GM21360 (cell line): ENCODE results near the gene PRSS27.

Experiments used
- ATAC-seq: cut with Tn5 transposase; IDR thresholded peaks from one replicate; pipeline ENCODE4 v1.9.1; 2021; ENCODE audit warnings: mild to moderate bottlenecking, moderate library complexity; ENCODE audit not compliant: unreplicated experiment

The PRSS27 gene

DNA sequence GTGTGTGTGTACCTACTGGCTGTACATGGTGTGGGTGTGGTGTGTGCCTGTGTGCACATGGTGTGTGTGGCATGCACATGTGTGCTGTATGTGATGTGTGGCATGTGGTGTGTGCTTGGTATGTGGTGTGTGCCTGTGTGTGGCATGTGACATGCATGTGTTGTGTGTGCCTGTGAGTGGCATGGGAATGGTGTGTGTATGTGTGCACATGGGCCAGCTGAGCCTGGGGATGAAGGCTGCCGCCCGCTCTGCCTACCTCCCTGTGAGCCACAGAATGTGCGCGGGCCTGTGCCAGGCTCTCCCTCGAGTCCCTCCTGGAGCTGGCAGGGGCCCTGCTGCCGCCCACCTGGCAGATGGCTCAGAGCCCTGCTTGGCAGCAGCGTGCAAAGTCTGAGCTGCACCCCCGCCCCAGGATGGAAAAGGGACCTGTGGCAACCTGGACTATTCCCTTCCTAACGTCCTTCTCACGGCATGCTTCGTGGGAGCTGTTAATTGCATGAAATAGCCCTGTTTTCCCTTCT, 9.3 kb downstream of the PRSS27 start:
- no peak for ATAC-seq

DNA sequence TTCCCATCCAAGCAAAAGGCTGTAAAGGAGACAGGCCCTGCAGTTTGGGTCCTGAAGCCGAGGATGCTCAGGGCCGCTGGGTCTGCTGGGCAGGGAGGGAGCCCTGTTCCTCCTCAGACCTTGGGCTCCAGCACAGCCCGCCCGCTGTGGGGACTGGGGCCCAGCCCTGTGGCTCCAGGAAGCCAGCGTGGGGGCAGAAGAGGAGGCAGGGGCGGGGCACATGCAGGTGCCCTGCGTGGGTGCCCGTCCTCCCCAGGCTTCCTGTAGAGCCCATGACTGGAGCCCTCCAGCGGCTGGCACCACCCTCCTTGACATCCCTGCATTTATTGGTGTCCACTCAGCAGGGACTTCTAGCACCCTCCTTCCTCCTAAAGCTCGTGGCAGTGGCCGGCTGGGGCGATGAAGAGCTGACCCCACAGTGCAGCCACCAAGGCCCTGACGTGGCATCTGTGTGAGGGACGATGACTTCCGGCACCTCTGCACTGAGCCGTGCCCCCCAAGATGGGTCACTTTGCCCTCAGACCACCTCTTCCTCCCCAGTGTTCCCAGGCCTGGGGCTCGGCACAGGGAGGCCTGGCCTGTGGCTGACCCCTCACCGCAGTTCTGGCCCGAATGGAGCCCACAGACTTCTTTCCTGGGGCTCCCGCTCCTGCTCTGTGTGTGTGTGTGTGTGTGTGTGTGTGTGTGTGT, 9.9 kb downstream of the PRSS27 start:
- ATAC-seq, result no peak

DNA sequence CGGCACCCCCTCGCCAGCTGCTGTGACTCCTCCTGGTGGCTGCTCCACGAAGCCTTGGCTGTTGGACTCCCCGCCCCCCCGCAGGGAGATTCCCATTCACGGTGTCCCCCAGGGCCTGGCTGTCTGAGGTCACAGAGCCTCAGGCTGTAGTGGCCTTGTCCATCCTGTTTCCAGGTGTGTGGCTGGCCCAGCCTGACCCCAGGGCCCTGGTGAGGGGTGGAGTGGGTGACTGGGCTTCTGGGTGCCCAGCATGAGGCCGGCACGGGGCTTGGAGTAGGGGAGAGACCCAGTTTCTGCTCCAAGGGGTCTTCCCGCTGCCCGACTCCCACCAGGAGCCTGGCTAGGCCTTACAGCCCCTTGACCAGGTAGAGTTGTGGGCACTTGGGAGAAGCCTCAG, 10.4 kb downstream of the PRSS27 start:
- no peak for ATAC-seq

DNA sequence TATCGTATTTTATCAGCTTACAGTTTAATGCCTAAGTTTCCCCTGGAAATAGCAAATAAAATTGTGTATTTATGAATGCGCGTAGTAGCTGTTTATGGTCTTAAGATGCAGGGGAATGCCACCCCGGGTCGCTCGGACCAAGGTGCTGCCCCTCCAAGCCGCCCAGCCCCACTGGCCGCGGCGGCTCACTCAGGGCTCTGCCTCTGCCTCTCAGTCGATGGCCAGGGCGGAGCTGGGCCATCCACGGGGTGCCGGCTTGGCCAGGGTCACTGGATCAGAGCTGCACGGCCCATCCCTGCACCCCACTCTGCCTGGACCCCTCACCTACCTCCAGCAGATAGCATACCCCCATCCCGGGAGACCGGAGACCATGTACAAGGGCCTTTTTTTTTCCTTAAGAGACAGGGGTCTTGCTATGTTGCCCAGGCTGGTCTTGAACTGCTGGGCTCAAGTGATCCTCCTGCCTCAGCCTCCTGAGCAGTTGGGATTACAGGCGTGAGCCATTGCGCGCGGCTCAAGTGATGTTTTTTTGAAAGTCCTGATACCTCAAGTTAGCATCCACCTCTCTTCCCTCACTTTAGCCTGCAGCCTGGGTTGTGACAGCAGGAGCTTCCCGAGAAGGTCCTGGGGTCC, 11.0 kb downstream of the PRSS27 start:
- ATAC-seq, result no peak

DNA sequence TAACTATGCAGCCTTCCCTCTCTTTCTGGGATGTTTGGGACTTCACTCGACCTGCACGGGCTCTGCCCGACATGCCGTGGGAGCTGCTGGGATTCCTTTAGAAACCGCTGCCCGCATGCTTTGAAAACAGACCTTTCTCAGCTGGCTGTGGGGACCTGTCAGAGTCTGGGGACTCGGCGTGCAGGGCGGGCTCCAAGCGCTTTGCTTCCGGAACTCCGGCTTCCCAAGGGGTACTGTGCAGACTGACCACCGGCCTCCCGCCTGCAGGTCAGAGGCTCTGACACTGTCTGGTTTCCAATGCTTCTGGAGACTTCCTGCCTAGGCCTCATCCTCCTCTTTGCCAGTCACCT, 11.8 kb downstream of the PRSS27 start:
- no peak for ATAC-seq

DNA sequence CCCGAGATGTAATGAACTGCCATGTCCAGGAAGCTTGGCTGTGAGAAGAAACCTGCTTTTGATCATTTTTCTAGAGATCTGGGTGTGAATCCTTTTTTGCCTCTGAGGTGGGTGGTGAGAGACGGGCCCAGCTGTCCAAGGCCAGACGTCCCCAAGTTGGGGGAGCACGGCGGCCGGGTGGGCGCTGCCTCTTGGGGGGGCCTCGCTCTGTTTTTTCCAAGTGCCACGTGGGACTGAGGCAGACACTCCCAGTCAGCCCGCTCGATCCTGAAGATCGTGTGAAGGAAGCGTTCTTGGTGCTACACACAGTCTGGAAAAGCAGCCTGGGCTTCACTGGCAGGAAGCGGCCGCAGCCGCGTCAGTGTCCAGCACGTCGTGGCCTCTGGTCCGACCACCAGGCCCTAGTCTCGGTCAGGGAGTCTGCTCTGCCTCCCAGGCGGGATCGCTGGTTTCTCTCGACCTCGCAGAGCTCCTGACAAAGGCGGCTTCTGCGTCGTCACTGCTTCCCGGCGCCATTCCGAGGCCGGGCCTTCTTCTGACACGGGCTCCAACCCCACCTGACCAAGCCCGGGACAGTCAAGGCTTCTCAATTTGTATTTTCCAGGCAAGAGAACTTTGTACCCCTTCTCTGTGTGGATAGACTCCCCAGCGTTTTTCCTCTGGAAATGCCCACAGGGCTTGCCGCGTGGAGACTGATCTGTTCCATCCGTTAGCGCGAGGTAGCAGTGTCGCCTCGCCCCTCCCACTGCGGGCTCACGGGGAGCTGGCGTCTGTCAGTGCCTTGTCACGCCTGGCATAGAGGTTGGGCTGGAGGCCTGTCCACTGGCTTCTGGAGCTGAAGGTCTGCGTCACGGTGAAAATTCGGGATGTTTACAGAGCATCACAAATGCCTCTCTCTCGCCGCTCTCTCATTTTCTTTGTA, 12.4 kb downstream of the PRSS27 start:
- ATAC-seq, result no peak

DNA sequence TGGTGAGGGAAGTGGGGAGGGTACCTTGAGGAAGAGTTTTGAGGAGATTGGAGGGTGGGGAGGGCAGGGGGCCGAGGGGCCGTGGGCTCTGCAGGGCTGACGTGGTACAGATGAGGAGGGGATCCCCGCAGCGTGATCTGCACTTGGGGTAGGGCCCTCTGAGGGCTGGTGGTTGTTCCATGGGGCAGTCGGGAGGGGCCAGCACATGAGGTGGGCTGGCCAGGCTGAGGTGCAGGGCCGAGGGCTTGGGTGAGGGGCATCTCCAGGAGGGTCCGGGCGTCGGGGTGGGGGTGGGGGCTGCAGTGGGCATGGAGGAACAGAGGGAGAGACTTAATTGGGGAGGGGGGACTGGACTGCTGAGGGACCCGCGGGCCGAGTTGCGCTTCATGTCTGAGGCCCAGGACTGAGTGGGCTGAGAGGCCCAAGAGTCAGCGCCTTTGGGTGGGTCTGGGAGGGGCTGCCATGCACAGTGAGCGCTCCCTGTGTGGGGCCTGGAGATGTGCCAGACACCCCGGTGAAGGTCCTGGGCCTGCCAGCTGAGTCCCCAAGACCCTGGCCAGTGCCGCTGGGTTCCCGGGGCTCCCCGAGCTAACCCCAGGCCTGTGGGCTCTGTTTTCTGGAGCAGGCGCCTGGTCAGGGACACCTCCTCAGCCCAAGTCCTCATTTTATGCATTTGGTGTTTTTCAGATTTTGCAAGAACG, 13.3 kb downstream of the PRSS27 start:
- no peak for ATAC-seq

DNA sequence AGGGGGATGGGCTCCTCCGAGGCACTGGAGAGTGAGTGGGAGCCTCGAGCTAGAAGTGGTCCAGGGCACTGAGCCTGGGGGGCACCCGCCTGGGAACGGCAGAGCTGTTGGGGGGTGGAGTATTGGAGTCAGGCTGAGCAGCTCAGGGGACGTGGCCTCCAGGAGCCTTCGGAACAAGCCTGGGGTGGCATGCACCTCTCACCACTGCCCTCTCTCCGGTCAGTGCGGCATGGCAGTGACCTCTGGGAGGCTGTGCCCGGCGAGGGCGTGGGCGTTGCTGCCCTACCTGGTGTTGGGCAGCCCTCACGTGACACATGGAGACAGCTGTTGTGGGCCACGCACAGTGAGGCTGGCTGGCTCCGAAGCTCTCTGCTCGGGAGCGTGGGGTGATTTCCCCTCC, 13.9 kb downstream of the PRSS27 start:
- no peak for ATAC-seq

DNA sequence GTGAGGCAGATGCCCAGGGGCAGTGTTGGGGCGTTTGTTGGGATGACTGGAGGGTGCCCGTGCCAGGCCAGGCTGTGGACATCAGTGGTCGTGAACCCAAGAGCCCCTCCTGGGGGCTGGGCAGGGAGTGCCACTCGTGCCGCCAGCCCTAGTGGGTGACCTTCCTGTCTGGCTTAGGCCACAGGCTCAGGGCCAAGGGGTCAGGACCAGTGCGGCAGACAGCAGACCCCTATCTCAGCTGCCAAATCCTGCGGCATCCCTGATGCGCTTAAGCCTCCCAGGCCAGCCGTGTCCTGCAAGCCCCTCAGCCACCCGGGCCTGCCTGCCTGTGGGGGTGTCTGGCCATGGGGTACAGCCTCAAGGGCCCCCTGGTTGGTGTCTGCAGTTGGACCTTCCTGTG, 14.7 kb downstream of the PRSS27 start:
- no peak for ATAC-seq

DNA sequence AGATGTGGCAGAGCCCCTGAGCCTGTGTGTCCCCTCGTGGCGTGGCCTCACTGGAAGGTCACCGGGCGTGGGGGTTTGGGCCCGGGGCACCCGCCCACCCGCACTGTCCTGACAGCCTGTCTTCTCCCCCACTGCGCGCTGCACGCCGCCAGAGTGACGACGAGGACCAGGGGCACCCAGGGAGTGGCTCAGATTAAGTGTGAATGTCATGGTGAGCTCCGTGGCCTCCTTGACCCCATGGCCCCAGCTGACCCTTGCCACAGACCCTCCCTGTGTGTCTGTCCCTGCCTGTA, 15.1 kb downstream of the PRSS27 start:
- no peak for ATAC-seq

DNA sequence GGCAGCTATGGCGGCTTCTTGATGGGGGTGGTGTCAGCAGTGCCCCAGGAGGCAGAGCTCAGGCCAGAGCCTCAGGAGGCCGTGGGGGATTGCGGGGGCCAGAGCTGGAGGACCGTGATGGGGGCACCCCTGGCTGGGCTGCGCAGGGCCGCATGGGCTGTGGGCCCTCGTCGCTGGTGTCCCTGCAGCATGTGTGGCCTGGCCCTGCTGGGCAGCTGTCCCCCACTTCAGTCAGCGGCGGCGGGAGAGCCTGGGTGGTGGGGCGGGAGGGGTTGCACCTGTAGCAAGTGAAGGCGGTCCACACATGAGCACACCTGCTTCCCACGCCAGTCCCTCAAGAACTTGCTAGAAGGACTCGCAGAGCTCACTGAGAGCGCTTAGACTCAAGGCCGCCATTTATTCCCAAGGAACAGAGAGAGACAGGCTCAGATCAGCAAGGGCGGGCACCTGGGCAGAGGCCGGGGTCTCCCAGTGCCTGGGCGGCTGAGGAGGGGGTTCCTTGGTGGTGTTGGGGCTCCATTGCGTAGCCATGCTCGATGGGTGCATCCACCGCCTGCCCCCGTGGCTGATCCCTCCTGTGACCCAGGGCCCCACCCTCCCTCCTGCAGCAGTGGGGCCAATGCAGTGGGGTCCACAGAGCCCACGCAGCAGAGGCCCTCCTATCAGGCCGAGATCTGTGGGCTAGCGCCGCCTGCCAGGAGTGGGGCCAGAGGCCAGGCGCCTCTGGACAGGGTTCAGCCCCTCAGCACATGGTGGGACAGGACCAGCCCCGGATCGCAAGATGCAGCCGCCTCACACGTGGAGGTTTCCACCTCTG, 15.7 kb downstream of the PRSS27 start:
- ATAC-seq, result no peak

DNA sequence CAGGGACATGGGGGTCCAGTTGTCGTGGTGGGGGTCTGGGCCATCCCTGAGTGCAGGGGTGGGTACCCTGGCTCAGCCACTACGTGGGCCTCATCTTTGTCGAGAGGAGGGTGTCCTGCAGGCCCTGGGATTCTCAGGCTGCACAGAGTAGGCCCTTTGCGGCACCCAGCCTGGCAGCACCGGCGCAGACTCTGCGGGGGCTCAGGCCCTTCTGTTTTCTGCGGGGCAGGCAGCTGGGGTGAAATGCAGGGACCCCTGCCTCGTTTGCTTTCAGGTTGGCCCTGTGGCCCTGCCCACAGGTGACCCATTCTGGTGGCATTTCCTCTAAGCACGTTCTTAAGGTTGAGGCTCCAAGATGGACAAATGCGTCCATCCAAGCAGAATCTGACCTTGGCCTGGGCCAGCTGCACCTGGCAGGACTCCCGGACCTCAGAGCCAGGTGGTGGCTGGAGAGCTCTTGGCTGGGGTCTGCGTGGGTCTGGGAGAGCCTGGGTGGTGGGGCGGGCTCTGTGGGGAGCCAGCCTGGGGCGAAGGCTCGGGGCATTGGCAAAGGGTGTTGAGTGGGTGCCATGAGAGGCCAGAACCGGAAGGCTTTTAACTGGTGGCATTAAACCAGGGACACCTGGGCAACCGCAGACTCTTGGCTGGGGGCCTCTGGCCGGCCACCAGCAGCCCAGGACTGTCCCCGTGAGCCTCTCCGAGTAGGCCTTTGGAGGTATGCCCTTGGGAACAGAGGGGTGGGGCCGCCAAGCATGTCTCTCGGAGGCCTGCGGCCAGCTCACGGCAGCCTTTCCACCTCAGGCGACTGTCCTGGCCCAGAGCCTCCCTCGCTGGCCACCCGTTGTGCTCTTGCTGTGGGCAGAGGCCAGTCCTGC, 16.9 kb downstream of the PRSS27 start:
- ATAC-seq, result no peak

DNA sequence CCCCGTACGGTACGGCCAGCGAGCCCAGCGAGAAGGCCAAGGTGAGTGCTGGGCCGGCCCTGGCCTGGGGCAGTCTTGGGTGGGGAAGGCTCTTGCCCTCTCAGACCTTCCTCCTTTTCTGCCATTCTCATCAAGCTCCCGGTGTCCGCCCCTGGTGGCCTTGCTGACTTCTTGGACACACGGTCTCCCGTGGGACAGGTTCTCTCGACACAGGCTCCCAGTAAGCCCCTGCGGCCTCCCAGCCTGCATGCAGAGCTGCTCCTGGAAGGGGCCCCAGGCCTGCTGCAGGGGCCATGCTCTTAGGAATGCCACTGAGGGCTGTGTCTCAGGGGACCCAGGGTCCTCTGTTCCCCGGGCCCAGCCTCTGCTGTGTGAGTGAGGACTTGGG, 17.6 kb downstream of the PRSS27 start:
- no peak for ATAC-seq

DNA sequence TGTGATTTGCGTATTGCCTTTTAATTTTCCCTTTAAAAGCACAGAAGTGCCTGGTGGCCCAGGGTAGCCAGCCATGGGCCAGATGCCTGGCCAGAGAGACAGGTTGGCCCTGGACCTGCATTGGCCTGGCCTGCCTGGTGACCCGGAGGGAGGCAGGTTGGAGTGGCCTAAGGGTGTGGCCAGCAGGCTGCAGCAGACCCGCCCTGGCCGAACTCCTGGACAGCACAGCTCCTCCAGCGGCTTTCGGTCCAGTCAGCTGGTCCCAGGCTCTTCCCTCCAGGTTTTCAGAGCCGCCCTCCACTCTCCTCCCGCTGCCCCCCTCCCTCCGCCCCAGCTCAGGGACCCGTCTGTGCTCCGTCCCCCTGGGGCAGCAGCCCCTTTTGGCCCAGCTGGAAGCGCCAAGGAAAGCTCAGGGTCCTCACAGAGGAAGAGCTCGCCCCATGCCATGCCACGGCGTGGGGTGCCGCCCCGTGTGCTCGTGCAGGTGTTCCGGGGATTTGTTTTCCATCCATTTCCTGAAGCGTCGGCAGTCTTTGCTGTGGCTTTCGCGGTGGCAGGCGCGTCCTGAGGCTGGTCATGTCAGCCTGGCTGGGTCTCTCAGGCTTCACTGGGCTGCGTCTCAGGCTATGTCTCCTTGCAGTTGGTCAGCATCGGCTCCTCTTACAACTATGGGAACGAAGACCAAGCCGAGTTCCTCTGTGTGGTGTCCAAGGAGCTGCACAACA, 18.1 kb downstream of the PRSS27 start:
- no peak for ATAC-seq

DNA sequence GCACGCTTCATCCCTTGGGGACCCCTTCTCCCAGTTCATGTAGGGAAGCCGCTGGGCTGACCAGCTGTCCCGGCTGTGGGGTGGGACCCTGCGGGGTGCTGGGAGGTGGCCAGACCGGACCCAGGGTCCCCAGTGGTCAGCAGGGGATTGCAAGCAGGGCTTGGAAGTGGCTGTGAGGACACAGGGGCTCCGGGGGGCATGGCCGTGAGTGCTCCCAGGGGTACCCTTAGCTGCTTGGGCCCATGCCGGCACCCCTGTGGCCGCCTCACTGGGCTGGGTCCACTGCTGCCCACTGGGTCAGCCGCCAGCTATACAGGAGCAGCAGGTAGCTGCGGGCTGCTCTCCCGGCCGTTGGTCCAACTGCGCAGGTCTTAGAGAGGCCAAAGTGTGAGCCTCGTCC, 18.8 kb downstream of the PRSS27 start:
- no peak for ATAC-seq

DNA sequence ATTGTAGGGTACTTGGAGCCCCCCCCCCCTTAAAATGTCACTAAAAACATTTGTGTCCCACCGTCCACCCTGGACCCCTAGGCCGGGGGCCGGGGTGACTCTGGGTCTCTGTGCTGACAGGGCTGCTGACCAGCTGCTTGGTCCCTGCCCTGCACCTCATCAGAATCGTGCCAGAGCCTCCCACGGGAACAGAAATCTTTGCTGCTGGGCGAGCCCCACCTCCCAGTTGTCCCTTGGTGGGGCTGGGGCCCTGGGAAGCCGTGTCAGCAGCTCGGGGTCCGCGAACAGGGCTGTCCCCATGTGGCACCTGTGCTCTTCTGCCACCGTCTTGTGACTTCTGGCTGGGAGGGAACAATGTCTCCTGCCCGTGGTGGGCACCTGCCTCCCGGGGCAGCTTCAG, 19.2 kb downstream of the PRSS27 start:
- ATAC-seq, result no peak

DNA sequence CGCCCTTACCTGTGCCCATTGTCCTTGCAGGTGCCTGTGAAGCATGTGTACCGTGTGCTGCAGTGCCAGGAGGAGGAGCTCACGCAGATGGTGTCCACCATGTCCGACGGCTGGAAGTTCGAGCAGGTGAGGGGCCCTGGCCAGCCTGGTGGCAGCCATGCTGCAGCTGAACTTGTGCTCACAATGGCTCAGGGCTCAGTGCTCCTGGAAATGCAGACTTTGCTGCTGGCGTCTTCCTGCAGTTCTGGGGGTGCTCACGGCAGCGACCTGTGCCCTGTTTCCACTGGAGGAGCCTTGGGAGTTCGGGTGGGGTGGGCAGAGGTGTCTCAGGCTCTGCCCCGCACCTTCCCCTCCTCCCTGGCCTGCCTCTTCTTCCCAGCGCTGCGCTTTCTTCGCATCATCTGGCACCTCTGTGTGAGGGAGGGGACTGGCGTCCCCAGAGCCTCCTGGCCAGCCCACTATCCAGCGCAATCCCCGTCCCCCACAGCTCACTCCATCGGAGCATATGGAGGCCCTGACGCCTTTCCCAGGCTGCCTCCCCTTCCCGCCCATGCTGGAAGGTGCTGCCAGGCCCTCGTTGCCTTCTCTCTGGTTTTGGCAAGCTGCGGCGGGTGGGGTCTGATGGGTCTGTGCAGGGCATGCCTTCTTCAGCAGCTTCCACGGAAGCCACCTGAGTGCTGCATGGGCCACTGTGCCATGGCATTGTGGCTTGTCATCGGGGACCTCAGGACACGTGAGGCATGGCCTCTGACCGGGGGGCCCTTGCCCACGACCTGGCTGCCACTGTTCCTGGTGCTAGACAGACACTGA, 20.0 kb downstream of the PRSS27 start:
- ATAC-seq, result no peak
